ENCODE measurements around the gene SYNGR2.

GRCh38 chr17:78214016-78214705 is 45.8 kb downstream of the SYNGR2 start, which contains the start of gene BIRC5:
- TF ChIP-seq, protein P1, sequence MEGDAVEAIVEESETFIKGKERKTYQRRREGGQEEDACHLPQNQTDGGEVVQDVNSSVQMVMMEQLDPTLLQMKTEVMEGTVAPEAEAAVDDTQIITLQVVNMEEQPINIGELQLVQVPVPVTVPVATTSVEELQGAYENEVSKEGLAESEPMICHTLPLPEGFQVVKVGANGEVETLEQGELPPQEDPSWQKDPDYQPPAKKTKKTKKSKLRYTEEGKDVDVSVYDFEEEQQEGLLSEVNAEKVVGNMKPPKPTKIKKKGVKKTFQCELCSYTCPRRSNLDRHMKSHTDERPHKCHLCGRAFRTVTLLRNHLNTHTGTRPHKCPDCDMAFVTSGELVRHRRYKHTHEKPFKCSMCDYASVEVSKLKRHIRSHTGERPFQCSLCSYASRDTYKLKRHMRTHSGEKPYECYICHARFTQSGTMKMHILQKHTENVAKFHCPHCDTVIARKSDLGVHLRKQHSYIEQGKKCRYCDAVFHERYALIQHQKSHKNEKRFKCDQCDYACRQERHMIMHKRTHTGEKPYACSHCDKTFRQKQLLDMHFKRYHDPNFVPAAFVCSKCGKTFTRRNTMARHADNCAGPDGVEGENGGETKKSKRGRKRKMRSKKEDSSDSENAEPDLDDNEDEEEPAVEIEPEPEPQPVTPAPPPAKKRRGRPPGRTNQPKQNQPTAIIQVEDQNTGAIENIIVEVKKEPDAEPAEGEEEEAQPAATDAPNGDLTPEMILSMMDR (IDR thresholded peaks at IDR 0.05), result no peak
- TF ChIP-seq POLR2A (IDR thresholded peaks at IDR 0.05), result no peak
- peak; percentile 17 to 64 (median 47) for TF ChIP-seq POLR2AphosphoS5 (IDR thresholded peaks at IDR 0.05)

Measured in breast epithelium (tissue), 3 donors.